ENCODE measurements around the gene POU2AF2.

Gene POU2AF2

GRCh38 chr11:111334532-111335502, 89.3 kb downstream of the POU2AF2 start:
- no peak for DNase-seq

- no peak for DNase-seq
Observed at GRCh38 chr11:111335549-111335948, 90.0 kb downstream of the POU2AF2 start.

Data from hematopoietic multipotent progenitor cell treated with erythropoietin and hydrocortisone succinate and interleukin-3 and kit ligand, for 6 days (in vitro differentiated cells).